Retinal pigment epithelial cell (primary cell): ENCODE results near the gene GPRIN1.
"Not testable (repeated sequence)": the region's sequence is repeated elsewhere in the genome, so short reads cannot be mapped to it uniquely, and the experiment has no call there.

Experiments
- DNase-seq: peaks from one replicate; pipeline ENCODE4 v3.0.0-alpha.2; 2010; ENCODE audit warnings: low read depth
- H3K4me3 ChIP-seq: 2 replicates; pipeline ENCODE4 v1.5.1; 2011; ENCODE audit warnings: mild to moderate bottlenecking, low read length, control low read depth, moderate library complexity
- CTCF ChIP-seq: conservative IDR thresholded peaks from 2 replicates; pipeline ENCODE4 v1.5.1; 2011; ENCODE audit warnings: low read depth, low read length, control low read depth, inconsistent platforms

Gene GPRIN1

GRCh38 chr5:176596689-176597416, 13.1 kb downstream of the GPRIN1 start:
- DNase-seq, result no peak
- peak overlapping the region; percentile 25 for H3K4me3 ChIP-seq
- TF ChIP-seq CTCF, result no peak

- TF ChIP-seq CTCF, result no peak
- no peak overlapping the region for H3K4me3 ChIP-seq
Measured at GRCh38 chr5:176596069-176596644, 13.8 kb downstream of the GPRIN1 start.

GRCh38 chr5:176595386-176595943, 14.5 kb downstream of the GPRIN1 start:
- TF ChIP-seq CTCF, result no peak
- DNase-seq, result no peak
- no peak overlapping the region for H3K4me3 ChIP-seq

More at GRCh38 chr5:176596069-176596644, 13.8 kb downstream of the GPRIN1 start:
- no peak for DNase-seq

- TF ChIP-seq CTCF, result no peak
- H3K4me3 ChIP-seq, result no peak overlapping the region
- DNase-seq, result no peak
Measured at GRCh38 chr5:176594554-176594953, 15.4 kb downstream of the GPRIN1 start.

- no peak for DNase-seq
- H3K4me3 ChIP-seq, result no peak overlapping the region
- no peak for TF ChIP-seq CTCF
Measured at GRCh38 chr5:176593273-176593869, 16.6 kb downstream of the GPRIN1 start.

GRCh38 chr5:176592573-176592972, 17.4 kb downstream of the GPRIN1 start:
- no peak for TF ChIP-seq CTCF

GRCh38 chr5:176591667-176592066, 18.3 kb downstream of the GPRIN1 start:
- not testable (repeated sequence) for DNase-seq, H3K4me3 ChIP-seq

More at GRCh38 chr5:176592573-176592972, 17.4 kb downstream of the GPRIN1 start:
- DNase-seq, result no peak
- H3K4me3 ChIP-seq, result no peak overlapping the region
